ENCODE results near the gene ARHGAP22. TPM values are rescaled to one million over a fixed set of nuclear protein-coding genes. Genes with fewer than 3 reads are reported as not detected.
A peak's percentile ranks its signal among the peaks of the same experiment; 100 is the strongest.
"Not testable (repeated sequence)": the region's sequence is repeated elsewhere in the genome, so short reads cannot be mapped to it uniquely, and the experiment has no call there.

Gene ARHGAP22
- total RNA-seq, 1 experiment from 2014 or later: 0.24 TPM

DNA sequence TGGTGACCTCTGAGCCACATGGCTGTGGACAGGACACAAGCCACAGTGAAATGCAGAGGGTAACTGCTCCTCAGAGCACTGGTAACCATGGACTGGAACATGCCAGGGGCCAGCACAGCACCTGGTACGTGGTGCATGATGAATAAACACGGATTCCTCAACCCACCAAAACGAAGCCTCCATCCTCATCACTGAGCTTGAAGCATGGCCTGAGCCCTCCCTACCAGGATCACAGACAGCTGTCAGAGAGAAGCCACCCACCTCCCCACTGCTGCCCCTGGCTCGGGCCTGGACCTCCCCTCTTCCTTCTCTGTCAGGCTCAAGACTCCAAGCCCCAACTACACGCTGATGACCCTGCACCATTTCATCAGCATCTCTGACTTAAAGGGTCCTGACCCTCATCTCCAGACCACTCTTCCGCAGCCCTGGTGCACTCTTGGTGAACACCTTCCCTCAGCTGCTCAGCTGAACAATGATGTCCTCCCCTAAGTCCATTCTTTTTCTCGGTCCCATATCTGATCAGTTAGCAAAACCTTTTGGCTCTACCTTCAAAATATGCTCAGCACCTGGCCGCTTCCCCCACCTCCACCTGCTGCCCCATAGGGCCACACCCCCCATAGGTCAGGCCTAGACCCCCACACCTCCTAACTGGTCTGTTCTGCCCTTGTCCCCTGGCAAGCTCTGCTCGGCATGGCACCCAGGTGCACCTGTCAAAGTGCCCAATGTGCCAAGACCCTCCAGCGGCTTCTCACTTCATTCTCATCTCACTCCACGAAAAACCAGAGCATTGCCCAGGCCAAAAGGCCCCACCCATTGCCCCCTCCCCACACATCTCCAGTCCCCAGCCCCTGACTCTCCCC lies 157.3 kb downstream of the ARHGAP22 start:
- in situ Hi-C loops (cut with HindIII; ENCODE audit: low pct_unique_long_range_greater_than_20kb, low sequenced_read_pairs): no loop called here
- DNase-seq (ENCODE audit: low read depth, low spot score): no peak

DNA sequence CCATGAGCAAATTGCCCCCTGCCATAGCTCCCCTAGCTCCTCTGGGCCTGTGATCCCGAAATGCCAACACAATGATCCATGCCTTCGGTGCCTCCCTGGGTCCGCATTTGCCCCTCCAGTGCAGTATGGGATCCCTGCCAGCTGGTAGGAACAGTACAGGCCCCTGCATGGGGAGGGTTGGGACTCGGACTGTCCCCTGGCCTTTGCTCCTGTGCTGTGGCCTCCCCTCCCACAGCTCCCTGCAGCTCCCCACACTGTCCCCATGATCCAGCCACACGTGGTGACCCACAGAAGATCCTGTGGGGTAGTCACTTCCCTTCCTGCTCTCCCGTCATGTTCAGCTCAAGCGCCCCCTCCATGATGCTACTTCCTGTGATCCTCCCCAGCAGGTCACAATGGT lies 158.1 kb downstream of the ARHGAP22 start:
- in situ Hi-C loops (cut with HindIII; ENCODE audit: low pct_unique_long_range_greater_than_20kb, low sequenced_read_pairs): no loop called here
- DNase-seq (ENCODE audit: low read depth, low spot score): no peak

DNA sequence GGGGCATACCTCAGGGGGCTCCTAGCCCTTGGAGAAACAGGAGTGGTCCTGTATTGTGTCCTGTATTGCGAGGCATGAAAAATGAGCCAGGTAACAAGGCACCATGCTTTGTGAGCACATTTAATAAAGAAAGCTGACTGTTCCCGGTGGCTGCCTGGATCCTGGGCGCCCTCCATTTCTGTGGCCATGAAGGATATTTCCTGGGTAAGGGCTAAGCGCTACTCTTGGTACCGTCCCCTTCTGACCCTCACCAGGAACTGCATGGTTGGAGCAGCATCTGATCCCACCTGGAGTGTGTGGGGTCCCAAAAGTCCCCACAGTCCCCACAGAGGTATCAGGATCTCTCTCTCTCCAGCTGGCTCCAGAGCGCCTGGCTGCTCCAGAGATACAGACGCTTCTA lies 158.9 kb downstream of the ARHGAP22 start:
- DNase-seq (ENCODE audit: low read depth, low spot score): no peak
- in situ Hi-C loops (cut with HindIII; ENCODE audit: low pct_unique_long_range_greater_than_20kb, low sequenced_read_pairs): no loop called here

GRCh38 chr10:48444861-48445841 lies 159.7 kb downstream of the ARHGAP22 start:
- DNase-seq (ENCODE audit: low read depth, low spot score): peak; percentile 21
- in situ Hi-C loops (cut with HindIII; ENCODE audit: low pct_unique_long_range_greater_than_20kb, low sequenced_read_pairs): no loop called here

GRCh38 chr10:48444266-48444665 lies 160.6 kb downstream of the ARHGAP22 start:
- peak; percentile 21 for DNase-seq (ENCODE audit: low read depth, low spot score)
- in situ Hi-C loops (cut with HindIII; ENCODE audit: low pct_unique_long_range_greater_than_20kb, low sequenced_read_pairs): no loop called here

DNA sequence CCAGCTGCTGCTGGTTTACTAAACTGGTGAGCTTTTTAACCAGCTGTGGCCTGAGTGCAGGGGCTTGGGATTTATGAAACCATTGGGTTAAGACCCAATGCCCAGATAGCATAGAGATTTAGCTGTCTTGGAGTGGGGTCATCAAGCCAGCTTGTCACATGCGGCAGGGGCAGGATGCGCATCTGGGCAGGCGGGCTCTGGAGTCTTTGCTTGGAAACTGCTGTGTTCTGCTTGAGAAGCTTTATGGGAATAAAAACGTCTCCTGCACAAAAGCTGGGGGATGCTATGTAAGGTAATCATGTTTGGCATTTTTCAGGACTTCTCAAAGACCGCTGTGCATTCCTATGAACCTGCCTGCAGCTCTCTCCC lies 162.1 kb downstream of the ARHGAP22 start:
- in situ Hi-C loops (cut with HindIII; ENCODE audit: low pct_unique_long_range_greater_than_20kb, low sequenced_read_pairs): no loop called here
- DNase-seq (ENCODE audit: low read depth, low spot score): no peak

DNA sequence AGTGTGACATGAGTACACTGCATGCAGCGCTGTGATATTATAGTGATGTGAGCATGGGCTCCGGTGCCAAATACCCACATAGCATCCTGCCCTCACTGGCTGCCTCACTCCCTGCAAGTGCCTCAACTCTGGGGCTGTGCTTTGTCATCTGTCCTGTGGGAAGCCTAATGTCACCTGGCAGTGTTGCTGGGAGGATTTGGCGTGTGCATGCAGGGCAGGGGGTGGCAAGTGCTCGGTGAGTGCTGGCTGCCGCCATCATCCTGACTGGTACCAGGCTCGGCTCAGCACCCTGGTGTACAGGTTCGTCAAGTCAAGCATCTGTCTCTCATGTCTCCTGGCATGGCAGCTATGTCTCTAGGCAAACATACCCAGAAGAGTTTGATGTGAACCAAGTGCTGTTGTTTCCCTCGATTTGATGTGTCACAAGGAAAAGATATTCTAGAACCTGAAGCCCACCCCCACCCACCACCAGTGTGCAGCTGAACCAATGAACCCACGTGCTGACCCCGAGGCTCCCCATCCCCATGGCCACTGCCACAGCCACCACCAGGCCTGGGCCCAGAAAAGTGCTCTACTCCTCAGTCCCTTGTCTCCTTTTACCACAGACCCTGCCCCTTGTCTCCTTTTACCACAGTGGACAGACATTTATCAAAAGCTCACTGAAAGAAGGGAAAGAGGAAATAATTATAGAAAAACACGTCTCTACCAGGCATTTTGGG lies 162.6 kb downstream of the ARHGAP22 start:
- in situ Hi-C loops (cut with HindIII; ENCODE audit: low pct_unique_long_range_greater_than_20kb, low sequenced_read_pairs): no loop called here
- DNase-seq (ENCODE audit: low read depth, low spot score): no peak

GRCh38 chr10:48440771-48441170 lies 164.1 kb downstream of the ARHGAP22 start:
- in situ Hi-C loops (cut with HindIII; ENCODE audit: low pct_unique_long_range_greater_than_20kb, low sequenced_read_pairs): no loop called here
- DNase-seq (ENCODE audit: low read depth, low spot score): no peak

GRCh38 chr10:48439581-48440041 lies 165.3 kb downstream of the ARHGAP22 start:
- no peak for DNase-seq (ENCODE audit: low read depth, low spot score)
- in situ Hi-C loops (cut with HindIII; ENCODE audit: low pct_unique_long_range_greater_than_20kb, low sequenced_read_pairs): no loop called here

GRCh38 chr10:48439031-48439430 lies 165.8 kb downstream of the ARHGAP22 start:
- no peak for DNase-seq (ENCODE audit: low read depth, low spot score)
- in situ Hi-C loops (cut with HindIII; ENCODE audit: low pct_unique_long_range_greater_than_20kb, low sequenced_read_pairs): no loop called here

DNA sequence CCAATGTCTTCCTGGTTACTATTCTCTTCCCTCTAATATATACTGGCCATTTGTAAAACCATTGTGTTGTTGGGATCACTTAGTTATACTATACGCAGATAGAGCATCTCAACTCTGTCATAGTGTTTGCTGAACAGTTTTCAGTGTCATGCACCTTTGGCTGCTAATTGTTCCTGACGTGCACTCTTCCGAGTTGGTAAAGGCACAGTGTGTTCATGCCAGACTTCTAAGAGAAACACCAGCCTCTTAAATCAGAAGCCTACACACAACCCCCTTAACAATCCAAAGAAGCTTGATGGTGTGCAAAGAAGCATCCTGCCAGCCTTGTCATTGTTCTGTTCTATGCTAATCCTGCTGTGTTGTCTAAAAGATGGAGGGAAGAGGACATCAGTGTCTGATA lies 167.3 kb downstream of the ARHGAP22 start:
- in situ Hi-C loops (cut with HindIII; ENCODE audit: low pct_unique_long_range_greater_than_20kb, low sequenced_read_pairs): no loop called here
- no peak for DNase-seq (ENCODE audit: low read depth, low spot score)

DNA sequence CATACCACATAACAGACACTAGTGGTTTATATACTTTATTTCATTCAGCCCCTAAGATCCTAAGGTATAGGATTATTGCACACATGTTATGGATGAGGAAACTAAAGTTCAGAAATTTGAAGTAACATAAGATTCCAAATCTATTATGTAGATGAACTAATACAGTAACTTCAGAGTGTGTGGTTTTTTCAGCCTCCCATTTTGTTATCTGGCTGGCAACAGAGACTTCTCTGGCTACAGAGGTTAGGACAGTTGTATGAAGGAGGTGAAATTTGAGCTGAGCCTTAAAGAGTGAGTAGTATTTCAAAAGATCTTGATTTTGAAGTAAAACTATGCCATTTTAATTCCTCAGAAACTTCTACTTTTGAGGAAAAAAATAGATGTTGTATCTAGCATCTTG lies 173.0 kb downstream of the ARHGAP22 start:
- DNase-seq (ENCODE audit: low read depth, low spot score): no peak
- in situ Hi-C loops (cut with HindIII; ENCODE audit: low pct_unique_long_range_greater_than_20kb, low sequenced_read_pairs): no loop called here

- no peak for DNase-seq (ENCODE audit: low read depth, low spot score)
- in situ Hi-C loops (cut with HindIII; ENCODE audit: low pct_unique_long_range_greater_than_20kb, low sequenced_read_pairs): no loop called here
These were observed 174.4 kb downstream of the ARHGAP22 start for GRCh38 chr10:48430402-48430993.

DNA sequence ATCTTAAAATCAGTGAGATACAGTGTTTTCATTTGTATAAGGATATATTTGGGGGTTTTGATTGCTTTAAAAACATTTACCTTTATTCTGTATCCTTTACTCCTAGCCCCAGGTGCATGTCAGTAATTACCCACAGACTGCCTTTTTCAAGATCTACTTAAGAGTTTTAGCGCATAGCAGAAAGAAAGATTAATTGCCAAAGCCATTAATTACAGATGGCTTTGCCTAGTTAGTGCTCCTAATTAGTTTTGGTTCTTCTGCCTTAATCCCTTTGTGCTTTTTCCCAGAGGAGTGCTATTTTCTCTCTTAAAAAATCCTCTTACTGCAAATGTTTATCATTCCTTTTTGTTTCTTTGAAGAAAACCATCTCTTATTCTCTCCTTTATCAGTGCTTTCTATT lies 175.6 kb downstream of the ARHGAP22 start:
- in situ Hi-C loops (cut with HindIII; ENCODE audit: low pct_unique_long_range_greater_than_20kb, low sequenced_read_pairs): no loop called here

DNA sequence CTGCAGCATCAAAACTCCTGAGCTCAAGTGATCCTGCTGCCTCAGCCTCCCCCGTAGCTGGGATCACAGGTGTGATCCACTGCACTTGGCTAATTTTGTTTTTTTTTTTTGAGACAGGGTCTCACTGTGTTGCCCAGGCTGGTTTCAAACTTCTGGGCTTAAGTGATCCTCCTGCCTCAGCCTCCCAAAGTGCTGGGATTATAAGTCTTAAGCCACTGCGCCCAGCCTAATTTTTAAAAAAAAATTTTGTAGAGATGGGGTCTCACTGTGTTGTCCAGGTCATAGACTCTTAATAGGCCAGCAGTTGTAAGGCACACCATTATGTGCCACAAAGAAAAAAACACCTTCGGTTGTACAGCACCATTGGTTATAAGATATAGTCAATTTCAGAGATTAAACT lies 176.0 kb downstream of the ARHGAP22 start:
- in situ Hi-C loops (cut with HindIII; ENCODE audit: low pct_unique_long_range_greater_than_20kb, low sequenced_read_pairs): no loop called here
- no peak for DNase-seq (ENCODE audit: low read depth, low spot score)

More for the DNA sequence above, 175.6 kb downstream of the ARHGAP22 start:
- DNase-seq (ENCODE audit: low read depth, low spot score): no peak

- in situ Hi-C loops (cut with HindIII; ENCODE audit: low pct_unique_long_range_greater_than_20kb, low sequenced_read_pairs): no loop called here
- no peak for DNase-seq (ENCODE audit: low read depth, low spot score)
These were observed 181.0 kb downstream of the ARHGAP22 start for GRCh38 chr10:48423884-48424283.

DNA sequence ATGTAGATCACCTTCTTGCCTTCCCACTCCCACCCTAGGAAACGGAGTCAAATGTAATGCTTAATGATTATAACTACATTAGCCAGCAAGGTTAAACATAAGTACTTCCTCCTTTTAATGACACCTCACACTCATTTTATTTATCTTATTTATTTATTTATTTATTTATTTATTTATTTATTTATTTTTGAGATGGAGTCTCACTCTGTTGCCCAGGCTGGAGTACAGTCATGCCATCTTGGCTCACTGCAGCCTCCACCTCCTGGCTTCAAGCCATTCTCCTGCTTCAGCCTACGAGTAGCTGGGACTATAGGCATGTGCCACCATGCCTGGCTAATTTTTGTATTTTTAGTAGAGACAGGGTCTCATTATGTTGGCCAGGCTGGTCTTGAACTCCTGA lies 183.0 kb downstream of the ARHGAP22 start:
- DNase-seq (ENCODE audit: low read depth, low spot score); in situ Hi-C loops (cut with HindIII; ENCODE audit: low pct_unique_long_range_greater_than_20kb, low sequenced_read_pairs): not testable (repeated sequence)
